ENCODE measurements around the gene GDI1. TPM values are rescaled to one million over a fixed set of nuclear protein-coding genes. Genes with fewer than 3 reads are reported as not detected.
A peak's percentile ranks its signal among the peaks of the same experiment; 100 is the strongest.

The GDI1 gene
- polyA plus RNA-seq, 2 donors: 46.4 to 63.5 TPM

DNA sequence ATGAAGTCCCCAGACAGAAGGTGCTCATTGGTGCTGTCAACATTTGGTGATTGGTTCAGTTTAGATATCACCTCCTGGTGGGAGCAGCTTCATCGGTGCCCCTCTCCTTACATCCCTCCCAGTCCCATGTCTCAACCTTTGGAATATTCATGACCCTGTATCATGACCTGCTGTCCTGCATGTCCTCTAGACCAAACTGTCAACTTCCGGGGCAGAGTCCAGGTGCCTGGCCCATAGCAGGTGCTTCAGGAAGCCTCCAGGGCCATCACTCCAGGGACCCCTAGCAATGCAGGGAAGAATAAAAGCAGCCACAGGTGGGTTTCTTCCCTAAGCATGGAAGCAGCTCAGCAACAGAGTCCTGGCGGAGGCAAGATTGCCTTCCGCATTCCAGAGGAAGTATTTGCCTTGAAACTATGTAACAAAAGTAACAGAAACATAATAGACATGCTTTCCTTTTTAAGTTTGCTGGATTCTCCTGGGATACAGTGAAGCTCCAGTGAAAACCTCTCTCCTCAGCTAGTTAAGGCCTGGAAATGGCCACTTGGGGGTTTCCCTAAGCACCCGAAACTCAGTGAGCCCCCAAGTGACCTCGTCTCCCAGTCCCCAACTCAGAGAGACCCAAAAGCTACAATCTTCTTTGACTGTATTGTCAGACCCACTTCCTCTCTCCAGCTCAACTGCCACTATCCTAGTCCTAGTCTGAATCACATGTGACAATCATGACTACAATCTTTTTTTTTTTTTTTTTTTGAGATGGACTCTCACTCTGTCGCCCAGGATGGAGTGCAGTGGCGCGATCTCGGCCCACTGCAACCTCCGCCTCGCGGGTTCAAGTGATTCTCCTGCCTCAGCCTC, 9.8 kb upstream of the GDI1 start:
- H3K27ac ChIP-seq (ENCODE audit: low read depth in 2 of 2, low read length in 1 of 2): no peak overlapping the region
- H3K27me3 ChIP-seq (ENCODE audit: control insufficient read depth in 1 of 2, insufficient read depth in 2 of 2, low read length in 2 of 2): no peaks in the 10 kb centered on the region
- H3K36me3 ChIP-seq (ENCODE audit: control insufficient read depth in 2 of 2, insufficient read depth in 2 of 2, low read length in 1 of 2): peaks cover 0 to 1% of the 10 kb centered on the region in 2 donors
- no peaks in the 10 kb centered on the region for H3K9me3 ChIP-seq (ENCODE audit: control insufficient read depth in 2 of 2, insufficient read depth in 1 of 2, low read depth in 1 of 2, low read length in 1 of 2)
- WGBS, 2 donors: 86% methylated on average over 13 of the region's 13 CpGs
- H3K4me1 ChIP-seq (ENCODE audit: control insufficient read depth in 2 of 2, insufficient read depth in 2 of 2, low read length in 1 of 2): no peaks in the 10 kb centered on the region
- no peak overlapping the region for H3K4me3 ChIP-seq (ENCODE audit: low read depth in 1 of 2, low read length in 2 of 2)

DNA sequence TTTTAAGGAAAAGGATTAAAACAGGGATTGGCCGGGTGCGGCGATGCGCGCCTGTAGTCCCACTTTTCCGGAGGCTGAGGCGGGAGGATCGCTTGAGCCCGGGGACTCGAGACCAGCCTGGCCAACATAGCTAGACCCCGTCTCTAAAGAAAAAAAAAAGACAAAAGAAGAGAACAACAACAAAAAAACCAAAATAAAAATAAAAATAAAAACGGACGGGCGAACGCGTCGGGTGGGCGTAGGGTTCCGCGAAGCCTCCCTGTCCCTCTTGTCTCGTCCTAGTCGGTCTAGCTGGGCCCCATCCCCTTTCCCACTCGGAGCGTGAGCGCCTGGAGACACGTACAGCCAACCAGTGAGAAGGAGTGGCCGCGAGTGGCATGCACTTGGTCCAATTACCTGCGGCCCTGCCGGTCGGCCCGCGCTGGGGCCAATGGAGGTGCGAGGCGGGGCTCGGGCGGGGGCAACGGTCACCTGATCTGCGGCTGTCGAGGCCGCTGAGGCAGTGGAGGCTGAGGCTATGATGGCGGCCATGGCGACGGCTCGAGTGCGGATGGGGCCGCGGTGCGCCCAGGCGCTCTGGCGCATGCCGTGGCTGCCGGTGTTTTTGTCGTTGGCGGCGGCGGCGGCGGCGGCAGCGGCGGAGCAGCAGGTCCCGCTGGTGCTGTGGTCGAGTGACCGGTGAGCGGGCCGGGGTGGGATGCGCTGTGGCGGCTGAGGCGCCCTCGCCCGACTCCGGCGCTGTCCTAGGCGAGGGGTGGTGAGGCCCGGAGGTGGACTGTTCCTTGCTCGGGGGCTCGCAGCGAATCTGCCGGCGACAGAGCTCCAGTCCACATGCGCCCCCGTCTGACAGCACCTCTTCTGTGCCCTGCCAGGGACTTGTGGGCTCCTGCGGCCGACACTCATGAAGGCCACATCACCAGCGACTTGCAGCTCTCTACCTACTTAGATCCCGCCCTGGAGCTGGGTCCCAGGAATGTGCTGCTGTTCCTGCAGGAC, 8.5 kb upstream of the GDI1 start, which contains the start of gene ATP6AP1:
TSS of gene ATP6AP1 (plus strand) at position 502 of the 996 bp plus-strand sequence. CDS start at position 518, 16 bp downstream.
- no peaks in the 10 kb centered on the region for H3K9me3 ChIP-seq (ENCODE audit: control insufficient read depth in 2 of 2, insufficient read depth in 1 of 2, low read depth in 1 of 2, low read length in 1 of 2)
- no peaks in the 10 kb centered on the region for H3K4me1 ChIP-seq (ENCODE audit: control insufficient read depth in 2 of 2, insufficient read depth in 2 of 2, low read length in 1 of 2)
- peaks cover 0 to 13% of the 10 kb centered on the region in 2 donors for H3K36me3 ChIP-seq (ENCODE audit: control insufficient read depth in 2 of 2, insufficient read depth in 2 of 2, low read length in 1 of 2)
- peak within 1 kb of the TSS; percentile 51 to 92 for H3K4me3 ChIP-seq (ENCODE audit: low read depth in 1 of 2, low read length in 2 of 2)
- WGBS, 2 donors: 7 to 39% methylated on average over 58 to 87 of the region's 87 CpGs
- H3K27ac ChIP-seq (ENCODE audit: low read depth in 2 of 2, low read length in 1 of 2): peak within 1 kb of the TSS; percentile 73 to 75
- no peaks in the 10 kb centered on the region for H3K27me3 ChIP-seq (ENCODE audit: control insufficient read depth in 1 of 2, insufficient read depth in 2 of 2, low read length in 2 of 2)

DNA sequence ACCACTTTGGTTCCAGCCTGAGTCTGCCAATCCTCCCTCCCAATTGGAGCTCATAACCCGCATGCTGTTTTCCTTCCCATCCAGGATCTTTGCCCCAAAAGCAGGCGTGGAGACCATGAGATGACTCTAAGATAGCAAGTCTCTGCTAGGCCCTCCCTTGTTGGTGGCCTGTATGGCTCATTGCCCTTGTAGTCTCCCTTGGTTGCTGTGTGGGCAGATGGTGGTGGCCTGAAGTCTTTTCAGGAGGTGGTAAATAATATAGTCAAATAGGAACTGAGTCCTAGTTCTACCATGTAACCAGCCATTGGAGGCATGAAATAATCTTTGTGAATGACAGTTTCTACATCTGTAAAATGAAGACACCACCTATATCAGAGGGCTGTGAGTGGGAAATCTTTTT, 7.2 kb upstream of the GDI1 start:
- Histone ChIP-seq H3K4me1 (ENCODE audit: control insufficient read depth in 2 of 2, insufficient read depth in 2 of 2, low read length in 1 of 2) (no peaks in the 10 kb centered on the region), H3K36me3 (ENCODE audit: control insufficient read depth in 2 of 2, insufficient read depth in 2 of 2, low read length in 1 of 2) (peaks cover 0 to 20% of the 10 kb centered on the region in 2 donors), H3K27ac (ENCODE audit: low read depth in 2 of 2, low read length in 1 of 2) (no peak overlapping the region), H3K4me3 (ENCODE audit: low read depth in 1 of 2, low read length in 2 of 2) (peak overlapping the region in 1 of 2 donors; percentile 51), H3K9me3 (ENCODE audit: control insufficient read depth in 2 of 2, insufficient read depth in 1 of 2, low read depth in 1 of 2, low read length in 1 of 2) (no peaks in the 10 kb centered on the region), H3K27me3 (ENCODE audit: control insufficient read depth in 1 of 2, insufficient read depth in 2 of 2, low read length in 2 of 2) (no peaks in the 10 kb centered on the region)
- 81 to 85% methylated on average over 2 of the region's 2 CpGs for WGBS, 2 donors

DNA sequence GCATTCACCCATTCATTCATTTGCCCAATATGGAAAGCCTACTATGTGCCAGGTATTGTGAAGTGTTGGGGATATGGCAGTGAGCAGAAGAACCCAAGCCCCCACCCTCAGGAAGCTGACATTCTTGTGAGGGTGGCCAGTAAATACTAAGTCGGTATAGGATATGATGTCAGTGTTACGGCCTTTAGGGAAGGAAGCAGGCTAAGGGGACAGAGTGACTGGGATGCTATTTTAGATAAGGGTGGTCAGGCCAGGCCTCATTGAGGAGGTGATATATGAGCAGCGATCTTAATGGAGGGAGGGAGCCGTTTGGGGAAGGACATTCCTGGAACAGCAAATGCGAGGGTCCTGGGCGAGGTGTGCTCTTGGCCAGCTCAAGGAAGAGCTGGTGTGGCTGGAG, 6.5 kb upstream of the GDI1 start:
- Histone ChIP-seq H3K27me3 (ENCODE audit: control insufficient read depth in 1 of 2, insufficient read depth in 2 of 2, low read length in 2 of 2) (no peaks in the 10 kb centered on the region), H3K36me3 (ENCODE audit: control insufficient read depth in 2 of 2, insufficient read depth in 2 of 2, low read length in 1 of 2) (peaks cover 0 to 26% of the 10 kb centered on the region in 2 donors), H3K27ac (ENCODE audit: low read depth in 2 of 2, low read length in 1 of 2) (peak overlapping the region in 1 of 2 donors; percentile 6), H3K4me3 (ENCODE audit: low read depth in 1 of 2, low read length in 2 of 2) (no peak overlapping the region), H3K9me3 (ENCODE audit: control insufficient read depth in 2 of 2, insufficient read depth in 1 of 2, low read depth in 1 of 2, low read length in 1 of 2) (no peaks in the 10 kb centered on the region), H3K4me1 (ENCODE audit: control insufficient read depth in 2 of 2, insufficient read depth in 2 of 2, low read length in 1 of 2) (no peaks in the 10 kb centered on the region)
- 69 to 80% methylated on average over 6 of the region's 6 CpGs for WGBS, 2 donors

DNA sequence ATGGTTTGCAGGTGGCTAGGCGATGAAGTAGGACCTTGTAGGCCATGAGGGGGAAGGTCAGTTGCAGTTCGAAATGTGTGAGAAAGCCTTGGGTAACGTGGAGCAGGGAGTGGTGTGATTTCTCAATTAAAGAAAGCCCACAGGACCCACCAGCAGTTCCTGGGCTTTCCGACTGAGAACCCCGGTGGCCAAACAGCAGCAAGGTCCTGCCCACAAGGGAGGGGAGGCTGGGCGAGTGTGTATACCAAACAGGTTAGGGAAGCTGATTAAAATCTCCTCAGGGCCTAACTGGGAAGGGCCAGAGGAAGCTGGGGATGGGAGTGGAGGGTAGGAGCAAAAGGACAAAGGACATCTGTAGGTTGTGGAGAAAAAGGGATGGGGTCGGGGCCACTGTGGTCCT, 6.0 kb upstream of the GDI1 start:
- Histone ChIP-seq H3K27me3 (ENCODE audit: control insufficient read depth in 1 of 2, insufficient read depth in 2 of 2, low read length in 2 of 2) (no peaks in the 10 kb centered on the region), H3K9me3 (ENCODE audit: control insufficient read depth in 2 of 2, insufficient read depth in 1 of 2, low read depth in 1 of 2, low read length in 1 of 2) (no peaks in the 10 kb centered on the region), H3K36me3 (ENCODE audit: control insufficient read depth in 2 of 2, insufficient read depth in 2 of 2, low read length in 1 of 2) (peaks cover 0 to 28% of the 10 kb centered on the region in 2 donors), H3K4me3 (ENCODE audit: low read depth in 1 of 2, low read length in 2 of 2) (no peak overlapping the region), H3K27ac (ENCODE audit: low read depth in 2 of 2, low read length in 1 of 2) (peak overlapping the region in 1 of 2 donors; percentile 6), H3K4me1 (ENCODE audit: control insufficient read depth in 2 of 2, insufficient read depth in 2 of 2, low read length in 1 of 2) (no peaks in the 10 kb centered on the region)
- WGBS, 2 donors: 68 to 77% methylated on average over 7 of the region's 7 CpGs

DNA sequence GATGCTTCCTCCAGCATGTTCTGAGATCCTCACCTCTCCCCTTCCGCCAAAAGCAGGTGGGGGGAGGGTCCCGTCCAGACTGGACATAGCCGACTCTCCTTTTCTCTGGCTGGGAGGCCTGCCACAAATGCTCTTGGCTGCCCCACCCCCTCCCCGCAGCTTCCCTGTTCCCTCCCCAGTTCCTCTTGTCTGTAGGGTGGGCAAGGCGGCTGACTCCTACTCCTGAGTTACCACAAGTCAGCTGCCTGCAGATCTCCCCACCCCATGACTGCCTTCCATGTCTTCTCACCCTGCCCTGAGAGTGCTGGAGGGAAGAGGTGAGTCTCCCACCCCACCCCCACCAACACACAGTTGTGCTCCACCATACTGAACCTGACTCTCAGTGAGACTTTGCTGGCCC, 5.6 kb upstream of the GDI1 start:
- WGBS, 2 donors: 77 to 84% methylated on average over 3 to 5 of the region's 5 CpGs
- Histone ChIP-seq H3K27me3 (ENCODE audit: control insufficient read depth in 1 of 2, insufficient read depth in 2 of 2, low read length in 2 of 2) (no peaks in the 10 kb centered on the region), H3K4me1 (ENCODE audit: control insufficient read depth in 2 of 2, insufficient read depth in 2 of 2, low read length in 1 of 2) (no peaks in the 10 kb centered on the region), H3K9me3 (ENCODE audit: control insufficient read depth in 2 of 2, insufficient read depth in 1 of 2, low read depth in 1 of 2, low read length in 1 of 2) (no peaks in the 10 kb centered on the region), H3K36me3 (ENCODE audit: control insufficient read depth in 2 of 2, insufficient read depth in 2 of 2, low read length in 1 of 2) (peaks cover 0 to 28% of the 10 kb centered on the region in 2 donors), H3K27ac (ENCODE audit: low read depth in 2 of 2, low read length in 1 of 2) (no peak overlapping the region), H3K4me3 (ENCODE audit: low read depth in 1 of 2, low read length in 2 of 2) (no peak overlapping the region)

DNA sequence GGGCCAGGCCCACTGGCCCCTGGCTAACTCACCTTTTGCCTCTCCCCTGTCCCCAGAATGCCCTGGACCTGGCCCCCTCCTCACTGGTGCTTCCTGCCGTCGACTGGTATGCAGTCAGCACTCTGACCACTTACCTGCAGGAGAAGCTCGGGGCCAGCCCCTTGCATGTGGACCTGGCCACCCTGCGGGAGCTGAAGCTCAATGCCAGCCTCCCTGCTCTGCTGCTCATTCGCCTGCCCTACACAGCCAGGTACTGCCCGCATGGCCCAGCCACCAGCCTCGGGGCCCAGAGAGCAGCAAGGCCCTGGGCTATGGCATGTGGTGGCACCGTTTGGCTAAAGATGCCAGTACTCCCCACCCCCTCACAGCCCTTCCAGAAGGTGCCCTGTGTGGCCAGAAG, 4.7 kb upstream of the GDI1 start:
- Histone ChIP-seq H3K27ac (ENCODE audit: low read depth in 2 of 2, low read length in 1 of 2) (no peak overlapping the region), H3K9me3 (ENCODE audit: control insufficient read depth in 2 of 2, insufficient read depth in 1 of 2, low read depth in 1 of 2, low read length in 1 of 2) (no peaks in the 10 kb centered on the region), H3K36me3 (ENCODE audit: control insufficient read depth in 2 of 2, insufficient read depth in 2 of 2, low read length in 1 of 2) (peaks cover 0 to 28% of the 10 kb centered on the region in 2 donors), H3K4me1 (ENCODE audit: control insufficient read depth in 2 of 2, insufficient read depth in 2 of 2, low read length in 1 of 2) (no peaks in the 10 kb centered on the region), H3K4me3 (ENCODE audit: low read depth in 1 of 2, low read length in 2 of 2) (no peak overlapping the region), H3K27me3 (ENCODE audit: control insufficient read depth in 1 of 2, insufficient read depth in 2 of 2, low read length in 2 of 2) (no peaks in the 10 kb centered on the region)
- 89 to 90% methylated on average over 8 of the region's 8 CpGs for WGBS, 2 donors

DNA sequence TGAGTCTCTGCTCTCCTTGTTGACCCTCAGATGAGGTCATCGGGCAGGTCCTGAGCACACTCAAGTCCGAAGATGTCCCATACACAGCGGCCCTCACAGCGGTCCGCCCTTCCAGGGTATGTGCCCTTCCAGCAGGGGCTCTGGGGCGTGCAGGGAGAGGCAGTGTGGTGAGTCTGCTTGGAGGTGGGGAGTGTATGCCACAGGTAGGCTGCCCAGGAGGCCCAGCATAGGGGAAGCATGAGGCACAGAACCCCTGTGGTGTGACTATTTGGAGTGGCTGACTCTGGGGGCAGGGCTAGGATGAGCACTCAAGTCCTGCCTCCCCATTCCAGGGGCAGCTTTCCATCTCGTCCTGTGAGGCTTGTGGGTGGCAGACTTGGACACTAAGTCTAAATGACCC, 3.3 kb upstream of the GDI1 start:
- Histone ChIP-seq H3K27ac (ENCODE audit: low read depth in 2 of 2, low read length in 1 of 2) (no peak overlapping the region), H3K27me3 (ENCODE audit: control insufficient read depth in 1 of 2, insufficient read depth in 2 of 2, low read length in 2 of 2) (no peaks in the 10 kb centered on the region), H3K36me3 (ENCODE audit: control insufficient read depth in 2 of 2, insufficient read depth in 2 of 2, low read length in 1 of 2) (peaks cover 0 to 29% of the 10 kb centered on the region in 2 donors), H3K4me1 (ENCODE audit: control insufficient read depth in 2 of 2, insufficient read depth in 2 of 2, low read length in 1 of 2) (peaks cover 0 to 2% of the 10 kb centered on the region in 2 donors), H3K9me3 (ENCODE audit: control insufficient read depth in 2 of 2, insufficient read depth in 1 of 2, low read depth in 1 of 2, low read length in 1 of 2) (no peaks in the 10 kb centered on the region), H3K4me3 (ENCODE audit: low read depth in 1 of 2, low read length in 2 of 2) (no peak overlapping the region)
- 85 to 91% methylated on average over 7 of the region's 7 CpGs for WGBS, 2 donors

DNA sequence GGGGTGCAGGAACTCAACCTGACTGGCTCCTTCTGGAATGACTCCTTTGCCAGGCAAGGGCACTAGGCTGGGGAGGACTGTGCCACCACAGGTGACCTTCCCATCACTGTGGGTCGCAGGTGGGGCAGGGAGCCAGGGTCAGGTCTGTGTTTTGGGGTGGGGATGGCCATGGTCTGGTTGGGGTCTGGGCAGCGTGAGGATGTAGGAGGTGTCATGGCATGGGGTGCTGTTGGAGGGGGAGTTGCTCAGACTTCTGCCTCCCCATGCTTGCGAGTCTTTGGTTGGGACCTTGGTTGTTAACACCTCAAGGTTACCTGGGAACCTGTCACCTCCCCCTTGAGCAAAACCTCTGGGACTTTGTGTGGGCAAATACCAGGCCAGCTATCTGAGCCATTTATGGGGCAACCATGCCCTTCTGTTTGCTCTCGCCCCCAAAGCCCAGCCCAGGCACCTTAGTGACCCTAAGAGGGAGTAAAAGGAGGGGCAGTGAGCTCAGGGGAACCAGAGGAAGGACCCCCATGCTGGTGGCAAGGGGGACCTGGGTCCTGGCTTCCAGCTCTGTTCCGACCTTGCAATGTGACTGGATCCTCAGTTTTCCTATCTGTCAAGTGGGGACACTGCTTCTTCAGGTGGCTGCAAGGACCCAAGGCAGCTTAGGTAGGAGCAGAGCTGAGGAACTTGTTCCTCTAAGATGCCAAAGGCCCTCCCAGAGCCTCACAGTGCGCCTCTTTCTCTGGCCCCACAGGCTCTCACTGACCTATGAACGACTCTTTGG, 2.4 kb upstream of the GDI1 start:
- Histone ChIP-seq H3K27ac (ENCODE audit: low read depth in 2 of 2, low read length in 1 of 2) (no peak overlapping the region), H3K36me3 (ENCODE audit: control insufficient read depth in 2 of 2, insufficient read depth in 2 of 2, low read length in 1 of 2) (peaks cover 0 to 32% of the 10 kb centered on the region in 2 donors), H3K27me3 (ENCODE audit: control insufficient read depth in 1 of 2, insufficient read depth in 2 of 2, low read length in 2 of 2) (no peaks in the 10 kb centered on the region), H3K4me3 (ENCODE audit: low read depth in 1 of 2, low read length in 2 of 2) (no peak overlapping the region), H3K9me3 (ENCODE audit: control insufficient read depth in 2 of 2, insufficient read depth in 1 of 2, low read depth in 1 of 2, low read length in 1 of 2) (no peaks in the 10 kb centered on the region), H3K4me1 (ENCODE audit: control insufficient read depth in 2 of 2, insufficient read depth in 2 of 2, low read length in 1 of 2) (peaks cover 0 to 2% of the 10 kb centered on the region in 2 donors)
- WGBS, 2 donors: 76 to 93% methylated on average over 7 of the region's 7 CpGs

Measured in esophagus (tissue), 2 donors.